ENCODE measurements around the gene EFHC1.
A peak's percentile ranks its signal among the peaks of the same experiment; 100 is the strongest.

Gene EFHC1

DNA sequence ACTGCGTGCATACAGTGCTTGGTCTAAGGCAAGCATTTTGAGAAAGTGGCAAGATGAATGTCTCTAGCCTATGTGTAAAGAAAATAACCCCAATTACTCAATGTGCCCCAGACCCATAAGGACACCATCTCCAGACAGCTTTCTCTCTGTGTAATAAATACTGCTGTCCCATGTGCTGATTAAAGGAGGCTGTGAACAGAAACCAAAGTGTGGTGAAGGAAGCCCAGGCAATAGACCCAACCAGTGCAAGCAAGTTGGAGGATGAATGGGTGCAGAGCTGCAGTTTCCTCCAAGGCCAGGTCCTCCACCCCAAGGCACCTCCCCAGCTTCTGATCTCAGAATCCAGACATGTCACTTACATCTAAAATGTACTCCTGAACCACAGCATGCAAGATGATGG is 96.1 kb downstream of the EFHC1 start:
- no peak for TF ChIP-seq POLR2AphosphoS5 (IDR thresholded peaks at IDR 0.05; ENCODE audit: low read depth, low read length)
- TF ChIP-seq, protein P1, sequence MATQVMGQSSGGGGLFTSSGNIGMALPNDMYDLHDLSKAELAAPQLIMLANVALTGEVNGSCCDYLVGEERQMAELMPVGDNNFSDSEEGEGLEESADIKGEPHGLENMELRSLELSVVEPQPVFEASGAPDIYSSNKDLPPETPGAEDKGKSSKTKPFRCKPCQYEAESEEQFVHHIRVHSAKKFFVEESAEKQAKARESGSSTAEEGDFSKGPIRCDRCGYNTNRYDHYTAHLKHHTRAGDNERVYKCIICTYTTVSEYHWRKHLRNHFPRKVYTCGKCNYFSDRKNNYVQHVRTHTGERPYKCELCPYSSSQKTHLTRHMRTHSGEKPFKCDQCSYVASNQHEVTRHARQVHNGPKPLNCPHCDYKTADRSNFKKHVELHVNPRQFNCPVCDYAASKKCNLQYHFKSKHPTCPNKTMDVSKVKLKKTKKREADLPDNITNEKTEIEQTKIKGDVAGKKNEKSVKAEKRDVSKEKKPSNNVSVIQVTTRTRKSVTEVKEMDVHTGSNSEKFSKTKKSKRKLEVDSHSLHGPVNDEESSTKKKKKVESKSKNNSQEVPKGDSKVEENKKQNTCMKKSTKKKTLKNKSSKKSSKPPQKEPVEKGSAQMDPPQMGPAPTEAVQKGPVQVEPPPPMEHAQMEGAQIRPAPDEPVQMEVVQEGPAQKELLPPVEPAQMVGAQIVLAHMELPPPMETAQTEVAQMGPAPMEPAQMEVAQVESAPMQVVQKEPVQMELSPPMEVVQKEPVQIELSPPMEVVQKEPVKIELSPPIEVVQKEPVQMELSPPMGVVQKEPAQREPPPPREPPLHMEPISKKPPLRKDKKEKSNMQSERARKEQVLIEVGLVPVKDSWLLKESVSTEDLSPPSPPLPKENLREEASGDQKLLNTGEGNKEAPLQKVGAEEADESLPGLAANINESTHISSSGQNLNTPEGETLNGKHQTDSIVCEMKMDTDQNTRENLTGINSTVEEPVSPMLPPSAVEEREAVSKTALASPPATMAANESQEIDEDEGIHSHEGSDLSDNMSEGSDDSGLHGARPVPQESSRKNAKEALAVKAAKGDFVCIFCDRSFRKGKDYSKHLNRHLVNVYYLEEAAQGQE (IDR thresholded peaks at IDR 0.05; ENCODE audit: insufficient read depth in 1 of 2, low read depth in 2 of 2, low read length in 2 of 2), result peak in 1 of 2 experiments; percentile 73; a peak in 1 of 4 replicates

DNA sequence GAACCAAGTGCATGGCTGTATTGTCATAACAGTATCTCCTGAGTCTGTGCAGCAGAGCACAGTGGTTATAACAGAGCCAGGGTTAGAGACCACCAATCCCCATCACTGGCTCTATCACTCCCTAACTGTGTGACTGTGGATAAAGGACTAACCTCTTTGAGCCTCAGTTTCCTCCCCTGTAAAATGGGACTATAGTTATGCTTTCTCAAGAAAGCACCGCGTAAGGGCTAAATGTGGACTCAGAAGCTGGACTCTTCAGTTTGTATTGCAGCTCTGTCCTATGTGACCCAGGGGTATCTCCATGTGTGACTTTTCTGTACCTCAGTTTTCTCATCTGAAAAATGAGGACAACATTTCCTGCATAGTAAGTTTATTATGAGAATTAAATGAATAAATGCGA is 96.8 kb downstream of the EFHC1 start:
- no peak for TF ChIP-seq FOXP2 (optimal IDR thresholded peaks at IDR 0.05; ENCODE audit: borderline replicate concordance, extremely low read depth, extremely low read length, insufficient read depth)
- TF ChIP-seq SIN3A (IDR thresholded peaks at IDR 0.05; ENCODE audit: borderline replicate concordance, insufficient read depth, low read length), result no peak
- TF ChIP-seq TAF1 (IDR thresholded peaks at IDR 0.05; ENCODE audit: borderline replicate concordance, insufficient read depth, low read length), result no peak
- TF ChIP-seq POLR2AphosphoS5 (IDR thresholded peaks at IDR 0.05; ENCODE audit: low read depth, low read length), result no peak
- TF ChIP-seq, protein P1 (IDR thresholded peaks at IDR 0.05; ENCODE audit: insufficient read depth in 1 of 2, low read depth in 2 of 2, low read length in 2 of 2), result no peak

DNA sequence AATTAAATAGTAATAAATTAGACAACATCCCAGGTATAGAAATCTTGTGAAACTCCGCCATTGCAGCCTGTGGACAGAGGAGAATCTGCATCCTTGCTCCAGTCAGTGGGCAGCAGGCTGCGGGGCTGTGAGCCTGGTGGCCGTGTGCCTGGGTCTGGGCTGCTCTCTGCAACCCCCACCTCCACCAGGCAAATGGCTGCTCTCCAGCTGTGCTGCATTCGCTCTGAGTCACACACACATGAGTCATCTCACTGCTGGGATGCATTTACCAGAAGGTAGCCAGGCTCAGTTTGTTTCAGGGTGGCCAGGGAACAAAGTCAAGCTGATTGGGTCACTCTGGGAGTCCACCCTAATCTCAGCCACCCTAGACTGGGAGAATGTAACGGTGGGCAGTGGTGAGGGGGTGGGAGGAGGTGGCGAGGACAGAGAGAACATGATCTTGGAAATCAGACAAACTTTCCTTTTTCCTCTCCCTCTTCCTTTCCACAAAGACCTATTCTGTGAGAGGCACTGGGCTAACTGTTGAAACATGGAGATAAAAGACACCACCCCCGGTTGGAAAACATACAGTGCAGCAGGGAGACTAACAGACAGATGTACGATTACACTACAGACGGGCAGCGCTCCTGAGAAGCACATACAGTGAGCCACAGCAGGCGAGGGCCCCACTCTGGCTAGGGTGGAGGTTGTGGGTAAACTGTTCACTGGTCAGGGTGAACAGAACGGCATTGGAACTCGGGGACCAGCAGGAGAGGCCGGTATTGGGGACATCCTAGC is 97.5 kb downstream of the EFHC1 start:
- peak; percentile 67; the same call in 1 of the 2 replicates for TF ChIP-seq SIN3A (IDR thresholded peaks at IDR 0.05; ENCODE audit: borderline replicate concordance, insufficient read depth, low read length)
- TF ChIP-seq FOXP2 (optimal IDR thresholded peaks at IDR 0.05; ENCODE audit: borderline replicate concordance, extremely low read depth, extremely low read length, insufficient read depth), result peak; percentile 98
- TF ChIP-seq POLR2AphosphoS5 (IDR thresholded peaks at IDR 0.05; ENCODE audit: low read depth, low read length), result peak; percentile 60; the same call in 1 of the 2 replicates
- TF ChIP-seq TAF1 (IDR thresholded peaks at IDR 0.05; ENCODE audit: borderline replicate concordance, insufficient read depth, low read length), result peak; percentile 76; the same call in 1 of the 2 replicates
- TF ChIP-seq, protein P1 (IDR thresholded peaks at IDR 0.05; ENCODE audit: insufficient read depth in 1 of 2, low read depth in 2 of 2, low read length in 2 of 2), result peak in 1 of 2 experiments; percentile 73; a peak in 1 of 4 replicates

DNA sequence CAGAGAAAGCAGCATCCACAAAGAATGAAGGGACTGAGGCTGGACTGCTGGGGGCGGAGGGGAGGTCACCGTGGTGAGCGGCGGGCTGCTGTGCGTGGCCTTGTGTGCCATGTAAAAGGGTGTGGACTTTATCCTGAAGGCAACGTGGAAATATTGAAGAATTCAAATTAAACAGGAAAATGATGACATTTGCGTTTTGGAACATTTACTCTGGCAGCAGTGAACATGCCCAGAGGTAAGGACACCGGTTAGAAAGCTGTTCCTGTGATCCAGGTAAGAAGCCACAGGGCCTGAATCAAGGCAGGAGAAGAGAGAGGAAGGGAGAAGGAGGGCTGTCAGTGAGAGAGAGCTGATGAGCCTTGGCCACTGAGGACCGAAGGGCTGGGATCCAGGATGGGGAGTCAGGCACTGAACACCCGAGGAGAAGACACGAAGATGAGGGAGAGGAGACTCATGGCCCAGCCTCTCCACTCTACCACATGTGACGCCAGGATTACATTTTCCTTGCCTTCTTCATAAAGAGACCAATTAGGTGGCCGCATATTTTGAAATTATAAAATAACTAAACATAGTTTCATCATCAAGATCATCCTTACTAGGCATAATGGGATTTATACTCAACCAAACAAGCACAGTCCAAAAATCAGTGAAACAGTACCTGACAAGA is 98.3 kb downstream of the EFHC1 start:
- TF ChIP-seq, protein P1 (IDR thresholded peaks at IDR 0.05; ENCODE audit: insufficient read depth in 1 of 2, low read depth in 2 of 2, low read length in 2 of 2), result no peak
